Uterus (tissue), 2 donors: Measurements from ENCODE around the gene BICD1.

Experiments
- POLR2A ChIP-seq, 2 donors: fragments of 450-650 bp; IDR thresholded peaks; one replicate each; pipeline ENCODE4 v1.6.1; 2016; ENCODE audit warnings: antibody characterized with exemption in 2 of 2, mild to moderate bottlenecking in 1 of 2, moderate library complexity in 1 of 2
- TF ChIP-seq, protein P1 (sequence below), 4 experiments: fragments of 200-600 bp in 2 of 4; fragments of 450-650 bp in 2 of 4; sonication (generic) in 2 of 4; IDR thresholded peaks; one replicate each; pipeline ENCODE4 v1.5.1; 2016 to 2019; ENCODE audit warnings: antibody characterized with exemption in 4 of 4, mild to moderate bottlenecking in 2 of 4, moderate library complexity in 1 of 4

DNA sequence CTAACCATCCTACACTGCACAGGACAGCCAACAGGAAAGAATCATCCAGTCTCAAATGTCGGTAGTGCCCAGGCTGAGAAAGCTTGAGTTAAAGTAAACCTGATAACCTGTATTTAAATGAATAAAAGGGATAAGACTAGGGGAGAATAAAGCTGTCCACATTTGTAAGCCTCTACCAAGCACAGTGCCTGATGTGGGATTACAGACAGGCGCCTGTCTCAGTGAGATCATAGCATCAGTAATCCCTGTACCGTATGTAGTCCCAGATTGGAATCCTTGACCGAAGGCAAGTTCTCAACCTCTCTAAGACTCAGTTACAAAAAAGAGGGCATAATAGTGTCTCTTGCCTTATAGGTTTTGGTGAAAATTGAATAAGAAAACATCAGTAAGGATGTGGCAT is 59.9 kb downstream of the BICD1 start:
- TF ChIP-seq, protein P1, sequence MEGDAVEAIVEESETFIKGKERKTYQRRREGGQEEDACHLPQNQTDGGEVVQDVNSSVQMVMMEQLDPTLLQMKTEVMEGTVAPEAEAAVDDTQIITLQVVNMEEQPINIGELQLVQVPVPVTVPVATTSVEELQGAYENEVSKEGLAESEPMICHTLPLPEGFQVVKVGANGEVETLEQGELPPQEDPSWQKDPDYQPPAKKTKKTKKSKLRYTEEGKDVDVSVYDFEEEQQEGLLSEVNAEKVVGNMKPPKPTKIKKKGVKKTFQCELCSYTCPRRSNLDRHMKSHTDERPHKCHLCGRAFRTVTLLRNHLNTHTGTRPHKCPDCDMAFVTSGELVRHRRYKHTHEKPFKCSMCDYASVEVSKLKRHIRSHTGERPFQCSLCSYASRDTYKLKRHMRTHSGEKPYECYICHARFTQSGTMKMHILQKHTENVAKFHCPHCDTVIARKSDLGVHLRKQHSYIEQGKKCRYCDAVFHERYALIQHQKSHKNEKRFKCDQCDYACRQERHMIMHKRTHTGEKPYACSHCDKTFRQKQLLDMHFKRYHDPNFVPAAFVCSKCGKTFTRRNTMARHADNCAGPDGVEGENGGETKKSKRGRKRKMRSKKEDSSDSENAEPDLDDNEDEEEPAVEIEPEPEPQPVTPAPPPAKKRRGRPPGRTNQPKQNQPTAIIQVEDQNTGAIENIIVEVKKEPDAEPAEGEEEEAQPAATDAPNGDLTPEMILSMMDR (IDR thresholded peaks at IDR 0.05) = no peak
- TF ChIP-seq POLR2A (IDR thresholded peaks at IDR 0.05) = no peak
